ENCODE results near the gene TMEM171.

DNA sequence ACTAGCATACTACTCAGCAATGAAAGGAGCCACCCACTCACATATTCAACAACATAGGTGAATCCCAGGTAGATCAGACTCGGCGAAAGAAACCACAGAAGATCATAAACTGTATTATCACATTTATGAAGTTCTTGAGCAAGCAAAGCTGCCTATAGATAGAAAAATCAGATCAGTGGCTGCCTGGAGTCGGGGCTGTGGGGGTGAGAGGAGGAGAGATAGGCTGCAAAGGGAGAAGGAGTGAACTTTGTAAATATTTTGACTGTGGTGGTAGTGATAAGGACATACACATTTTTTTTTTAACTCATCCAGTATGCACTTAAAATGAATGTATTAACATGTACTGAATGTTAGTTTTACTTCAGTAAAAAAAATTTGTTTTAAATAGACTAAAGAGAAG lies 29.2 kb downstream of the TMEM171 start:
- TF ChIP-seq EP300 (IDR thresholded peaks at IDR 0.05), result no peak
- TF ChIP-seq, protein P1, sequence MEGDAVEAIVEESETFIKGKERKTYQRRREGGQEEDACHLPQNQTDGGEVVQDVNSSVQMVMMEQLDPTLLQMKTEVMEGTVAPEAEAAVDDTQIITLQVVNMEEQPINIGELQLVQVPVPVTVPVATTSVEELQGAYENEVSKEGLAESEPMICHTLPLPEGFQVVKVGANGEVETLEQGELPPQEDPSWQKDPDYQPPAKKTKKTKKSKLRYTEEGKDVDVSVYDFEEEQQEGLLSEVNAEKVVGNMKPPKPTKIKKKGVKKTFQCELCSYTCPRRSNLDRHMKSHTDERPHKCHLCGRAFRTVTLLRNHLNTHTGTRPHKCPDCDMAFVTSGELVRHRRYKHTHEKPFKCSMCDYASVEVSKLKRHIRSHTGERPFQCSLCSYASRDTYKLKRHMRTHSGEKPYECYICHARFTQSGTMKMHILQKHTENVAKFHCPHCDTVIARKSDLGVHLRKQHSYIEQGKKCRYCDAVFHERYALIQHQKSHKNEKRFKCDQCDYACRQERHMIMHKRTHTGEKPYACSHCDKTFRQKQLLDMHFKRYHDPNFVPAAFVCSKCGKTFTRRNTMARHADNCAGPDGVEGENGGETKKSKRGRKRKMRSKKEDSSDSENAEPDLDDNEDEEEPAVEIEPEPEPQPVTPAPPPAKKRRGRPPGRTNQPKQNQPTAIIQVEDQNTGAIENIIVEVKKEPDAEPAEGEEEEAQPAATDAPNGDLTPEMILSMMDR (IDR thresholded peaks at IDR 0.05), result no peak

Data from sigmoid colon (tissue), 4 donors.